Suprapubic skin (tissue), 3 donors: ENCODE results near the gene GOLT1A.

Source experiments
- POLR2A ChIP-seq, 2 donors: fragments of 450-650 bp; IDR thresholded peaks; one replicate each; pipeline ENCODE4 v1.6.1; 2017; ENCODE audit warnings: antibody characterized with exemption in 2 of 2, mild to moderate bottlenecking in 2 of 2, moderate library complexity in 2 of 2
- TF ChIP-seq, protein P1 (sequence below), 2 donors: fragments of 200-600 bp in 1 of 2; fragments of 450-650 bp in 1 of 2; sonication (generic) in 1 of 2; IDR thresholded peaks; one replicate each; pipeline ENCODE4 v1.5.1; 2016 to 2019; ENCODE audit warnings: antibody characterized with exemption in 2 of 2, mild to moderate bottlenecking in 1 of 2, moderate library complexity in 1 of 2

DNA sequence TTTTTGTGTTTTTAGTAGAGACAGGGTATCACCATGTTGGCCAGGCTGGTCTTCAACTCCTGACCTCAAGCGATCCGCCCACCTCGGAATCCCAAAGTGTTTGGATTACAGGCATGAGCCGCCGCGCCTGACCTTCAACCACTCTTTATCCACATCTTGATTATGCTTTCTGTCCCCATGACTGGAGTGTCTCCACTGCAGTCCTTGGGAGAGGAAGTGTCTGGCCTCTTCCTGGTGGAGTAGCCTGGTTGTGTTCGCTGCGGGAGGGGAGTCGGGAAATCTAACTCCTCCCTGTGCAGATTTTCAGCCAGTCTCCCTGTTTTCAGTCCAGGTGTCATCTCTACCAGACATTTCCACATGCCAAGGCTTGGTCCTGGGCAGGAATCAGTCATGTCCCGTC is 27.2 kb downstream of the GOLT1A start:
- no peak for TF ChIP-seq POLR2A (IDR thresholded peaks at IDR 0.05)
- TF ChIP-seq, protein P1, sequence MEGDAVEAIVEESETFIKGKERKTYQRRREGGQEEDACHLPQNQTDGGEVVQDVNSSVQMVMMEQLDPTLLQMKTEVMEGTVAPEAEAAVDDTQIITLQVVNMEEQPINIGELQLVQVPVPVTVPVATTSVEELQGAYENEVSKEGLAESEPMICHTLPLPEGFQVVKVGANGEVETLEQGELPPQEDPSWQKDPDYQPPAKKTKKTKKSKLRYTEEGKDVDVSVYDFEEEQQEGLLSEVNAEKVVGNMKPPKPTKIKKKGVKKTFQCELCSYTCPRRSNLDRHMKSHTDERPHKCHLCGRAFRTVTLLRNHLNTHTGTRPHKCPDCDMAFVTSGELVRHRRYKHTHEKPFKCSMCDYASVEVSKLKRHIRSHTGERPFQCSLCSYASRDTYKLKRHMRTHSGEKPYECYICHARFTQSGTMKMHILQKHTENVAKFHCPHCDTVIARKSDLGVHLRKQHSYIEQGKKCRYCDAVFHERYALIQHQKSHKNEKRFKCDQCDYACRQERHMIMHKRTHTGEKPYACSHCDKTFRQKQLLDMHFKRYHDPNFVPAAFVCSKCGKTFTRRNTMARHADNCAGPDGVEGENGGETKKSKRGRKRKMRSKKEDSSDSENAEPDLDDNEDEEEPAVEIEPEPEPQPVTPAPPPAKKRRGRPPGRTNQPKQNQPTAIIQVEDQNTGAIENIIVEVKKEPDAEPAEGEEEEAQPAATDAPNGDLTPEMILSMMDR (IDR thresholded peaks at IDR 0.05): no peak
